ENCODE measurements around the gene EXOC6B.
"Not testable (repeated sequence)": the region's sequence is repeated elsewhere in the genome, so short reads cannot be mapped to it uniquely, and the experiment has no call there.

EXOC6B gene

GRCh38 chr2:72423756-72424155 is 402.1 kb downstream of the EXOC6B start:
- DNase-seq: no peak

GRCh38 chr2:72421771-72422379 is 404.0 kb downstream of the EXOC6B start:
- not testable (repeated sequence) for DNase-seq

GRCh38 chr2:72415781-72416475 is 409.9 kb downstream of the EXOC6B start:
- DNase-seq: no peak

- no peak for DNase-seq
Observed at GRCh38 chr2:72415241-72415661, 410.6 kb downstream of the EXOC6B start.

GRCh38 chr2:72414137-72414760 is 411.6 kb downstream of the EXOC6B start:
- DNase-seq: no peak

- no peak for DNase-seq
Observed at GRCh38 chr2:72413716-72414115, 412.1 kb downstream of the EXOC6B start.

GRCh38 chr2:72412214-72412613 is 413.6 kb downstream of the EXOC6B start:
- DNase-seq: no peak

- DNase-seq: no peak
Observed at GRCh38 chr2:72399879-72400278, 426.0 kb downstream of the EXOC6B start.

DNA sequence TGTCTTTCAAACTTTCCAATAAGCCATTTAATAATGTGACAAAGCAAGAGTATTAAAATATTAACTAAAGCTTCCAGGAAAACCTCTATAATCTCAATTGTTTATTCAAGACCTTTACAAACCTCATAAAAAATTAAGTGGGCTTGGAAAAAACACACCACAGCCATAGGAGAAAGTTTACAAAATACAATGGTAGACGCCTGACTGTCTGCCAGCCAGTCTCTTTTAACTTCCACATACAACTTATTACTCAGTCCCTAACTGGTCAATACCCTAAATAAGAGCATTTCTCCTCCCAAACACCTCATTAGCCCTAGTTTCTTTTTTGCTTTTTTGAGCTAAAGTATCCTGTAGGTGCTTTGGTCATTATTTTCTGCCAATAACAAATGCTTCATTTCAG is 430.7 kb downstream of the EXOC6B start:
- DNase-seq: no peak

- no peak for DNase-seq
Observed at GRCh38 chr2:72394541-72395070, 431.2 kb downstream of the EXOC6B start.

- DNase-seq: no peak
Observed at GRCh38 chr2:72389447-72389846, 436.4 kb downstream of the EXOC6B start.

- no peak for DNase-seq
Observed at GRCh38 chr2:72388263-72388662, 437.6 kb downstream of the EXOC6B start.

DNA sequence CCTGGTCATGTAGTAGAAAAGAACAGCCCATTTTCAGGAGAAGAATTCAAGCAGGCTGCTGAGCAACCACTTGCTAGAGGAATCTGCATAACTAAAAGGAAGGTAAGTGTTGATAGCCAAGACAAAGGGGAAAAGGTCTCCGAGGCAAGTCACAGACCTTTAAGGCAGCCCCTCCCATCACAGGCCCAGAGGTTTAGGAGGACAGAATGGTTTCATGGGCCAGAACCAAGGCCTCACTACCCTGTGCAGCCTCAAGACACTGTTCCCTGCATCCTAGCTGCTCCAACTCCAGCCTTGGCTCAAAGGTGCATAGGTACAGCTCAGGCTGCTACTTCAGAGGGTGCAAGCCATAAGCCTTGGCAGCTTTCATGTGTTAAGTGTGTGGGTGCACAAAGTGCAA is 439.5 kb downstream of the EXOC6B start:
- DNase-seq: no peak

DNA sequence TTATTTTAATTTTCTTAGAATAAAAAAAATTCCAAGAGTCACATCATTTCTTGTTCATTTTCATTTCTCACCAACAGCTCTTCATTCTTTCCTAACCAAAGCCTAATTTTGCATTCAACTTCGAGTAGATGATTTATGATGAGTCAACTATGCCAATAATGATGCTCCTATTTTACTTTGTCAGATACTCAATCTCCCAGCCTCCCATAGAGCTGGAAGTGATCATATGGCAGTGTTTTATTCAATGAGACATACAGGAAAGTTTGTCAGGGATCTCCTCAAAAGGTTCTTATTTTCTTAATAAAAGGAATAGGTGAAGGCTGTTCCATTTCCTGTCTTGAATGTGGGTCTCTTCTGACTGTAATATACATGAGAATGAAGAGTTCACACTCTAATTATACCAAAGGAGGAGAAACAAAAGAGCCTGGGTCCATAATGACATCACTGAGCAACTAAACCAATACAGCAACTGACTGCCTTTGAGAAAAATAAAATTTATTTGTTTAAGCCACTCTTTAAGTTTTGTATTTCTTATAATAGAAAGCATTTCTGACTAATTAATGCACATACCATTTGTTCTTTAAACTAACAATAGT is 447.0 kb downstream of the EXOC6B start:
- DNase-seq: no peak

DNA sequence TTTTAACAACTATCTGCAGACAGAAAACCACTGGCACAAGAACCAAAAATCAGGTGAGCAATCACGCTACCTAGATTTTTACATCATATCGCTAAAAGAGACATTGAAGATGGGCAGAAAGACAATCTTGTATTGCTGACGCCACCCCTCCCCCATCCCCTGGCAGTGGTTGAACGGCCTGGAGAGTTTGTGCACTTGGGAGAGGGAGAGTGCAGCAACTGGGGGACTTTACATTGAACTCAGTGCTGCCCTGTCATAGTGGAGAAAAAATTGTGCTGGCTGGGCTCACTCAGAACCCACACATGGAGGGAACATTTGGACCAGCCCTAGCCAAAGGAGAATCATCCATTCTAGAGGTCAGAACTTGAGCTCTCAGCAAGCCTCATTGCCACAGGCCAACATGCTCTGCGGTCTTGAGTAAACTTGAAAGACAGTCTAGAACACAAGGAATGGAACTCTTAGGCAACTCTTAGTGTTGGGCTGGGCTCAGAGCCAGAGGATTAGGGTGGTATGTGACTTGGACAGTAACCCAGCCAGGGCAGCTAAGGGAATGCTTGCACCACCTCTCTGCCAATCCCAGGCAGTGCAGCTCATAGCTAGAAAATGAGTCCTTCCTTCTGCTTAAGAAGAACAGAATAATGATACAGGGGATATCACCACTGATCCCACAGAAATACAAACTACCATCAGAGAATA is 458.2 kb downstream of the EXOC6B start:
- DNase-seq: peak in 1 of 2 experiments; percentile 1

GRCh38 chr2:72363406-72363805 is 462.4 kb downstream of the EXOC6B start:
- no peak for DNase-seq

- peak; percentile 10 to 39 for DNase-seq
Observed at GRCh38 chr2:72362733-72363132, 463.1 kb downstream of the EXOC6B start.

DNA sequence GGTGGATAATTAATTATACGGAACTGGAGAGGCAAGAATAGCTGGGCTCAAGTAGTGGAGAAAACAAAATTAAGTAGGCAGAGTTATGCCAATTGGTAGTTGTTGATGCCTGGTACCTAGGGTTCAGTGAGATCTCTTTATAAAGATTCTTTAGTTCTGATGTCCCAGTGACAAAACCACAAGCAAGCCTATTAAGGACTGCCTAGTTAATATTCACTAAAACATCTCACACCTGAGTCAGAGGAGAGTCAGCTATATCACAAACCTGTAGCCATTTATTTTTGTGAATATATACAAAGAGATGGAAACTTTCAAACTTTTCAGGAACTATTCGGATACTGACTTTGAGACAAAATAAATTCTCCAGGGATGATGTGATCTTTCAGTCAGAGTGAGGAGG is 464.3 kb downstream of the EXOC6B start:
- DNase-seq: no peak

GRCh38 chr2:72361042-72361441 is 464.8 kb downstream of the EXOC6B start:
- no peak for DNase-seq

GRCh38 chr2:72350852-72351251 is 475.0 kb downstream of the EXOC6B start:
- DNase-seq: no peak

- no peak for DNase-seq
Observed at GRCh38 chr2:72349016-72349415, 476.8 kb downstream of the EXOC6B start.

DNA sequence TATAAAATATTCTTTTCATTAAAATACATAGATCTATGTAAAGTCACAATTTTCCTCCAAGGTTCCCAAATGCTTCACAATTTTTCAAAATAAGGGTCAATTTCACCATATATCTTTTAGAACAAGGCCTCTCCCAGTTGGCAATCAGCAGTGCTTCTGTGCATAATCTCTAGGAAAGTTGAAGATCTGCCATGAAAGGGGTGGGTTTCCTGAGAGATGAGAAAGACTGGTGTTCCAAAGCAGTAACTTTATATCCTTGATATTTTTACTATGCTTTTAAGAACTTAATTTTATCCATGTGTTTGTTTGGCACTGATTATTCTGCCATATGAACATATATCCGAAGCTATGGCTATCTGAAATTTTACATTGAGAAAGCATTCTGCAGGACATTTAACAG is 478.8 kb downstream of the EXOC6B start:
- no peak for DNase-seq

- DNase-seq: no peak
Observed at GRCh38 chr2:72341639-72342038, 484.2 kb downstream of the EXOC6B start.
